GM18907 (cell line): ENCODE measurements around the gene EXOSC10.

ENCODE experiments used
- ATAC-seq: cut with Tn5 transposase; IDR thresholded peaks from one replicate; pipeline ENCODE4 v1.9.1; 2021; ENCODE audit warnings: mild to moderate bottlenecking, moderate library complexity; ENCODE audit not compliant: unreplicated experiment

Gene EXOSC10

DNA sequence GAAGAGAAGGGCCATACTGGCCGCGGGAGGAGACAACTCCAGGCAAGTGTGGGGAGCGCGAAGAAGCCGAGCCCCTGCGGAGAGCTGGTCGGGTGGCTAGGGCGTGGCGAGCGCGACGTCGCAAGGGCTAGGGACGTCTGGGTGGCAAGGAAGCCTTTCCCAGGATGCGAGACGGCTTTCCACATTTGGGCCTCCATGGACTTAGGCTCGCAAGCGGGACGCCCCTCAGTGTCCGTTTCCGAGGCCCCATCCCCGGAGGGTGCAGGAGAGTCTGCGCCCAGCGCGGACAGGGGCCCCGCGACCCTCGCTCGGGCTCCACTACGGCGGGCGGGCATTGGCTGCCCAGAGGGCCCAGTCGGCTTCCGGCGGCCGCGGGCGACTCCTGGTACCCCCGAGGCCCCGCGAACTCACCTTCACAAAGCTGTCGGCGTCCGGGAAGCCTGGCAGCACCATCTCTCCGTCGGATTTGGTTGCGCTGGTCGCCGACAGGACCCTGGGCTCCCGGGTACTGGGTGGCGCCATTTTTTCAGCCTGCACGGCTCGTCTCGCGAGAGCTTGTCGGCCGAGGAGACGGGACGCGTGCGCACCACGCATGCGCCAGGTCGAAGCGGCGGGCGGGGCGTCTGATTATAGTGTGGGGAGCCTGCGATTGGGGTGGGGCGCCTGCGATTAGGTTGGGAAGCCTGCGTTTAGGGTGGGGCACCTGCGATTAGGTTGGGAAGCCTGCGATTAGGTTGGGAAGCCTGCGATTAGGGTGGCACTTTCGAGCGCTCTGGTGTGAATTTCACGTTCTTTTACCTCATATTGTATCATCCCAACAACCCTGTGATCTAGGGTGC lies at the start of gene EXOSC10:
Gene EXOSC10, minus strand, starts transcription at position 560 of the 839 bp plus-strand sequence. Its CDS starts 38 bp downstream, at position 522.
- peak; percentile 92 for ATAC-seq

DNA sequence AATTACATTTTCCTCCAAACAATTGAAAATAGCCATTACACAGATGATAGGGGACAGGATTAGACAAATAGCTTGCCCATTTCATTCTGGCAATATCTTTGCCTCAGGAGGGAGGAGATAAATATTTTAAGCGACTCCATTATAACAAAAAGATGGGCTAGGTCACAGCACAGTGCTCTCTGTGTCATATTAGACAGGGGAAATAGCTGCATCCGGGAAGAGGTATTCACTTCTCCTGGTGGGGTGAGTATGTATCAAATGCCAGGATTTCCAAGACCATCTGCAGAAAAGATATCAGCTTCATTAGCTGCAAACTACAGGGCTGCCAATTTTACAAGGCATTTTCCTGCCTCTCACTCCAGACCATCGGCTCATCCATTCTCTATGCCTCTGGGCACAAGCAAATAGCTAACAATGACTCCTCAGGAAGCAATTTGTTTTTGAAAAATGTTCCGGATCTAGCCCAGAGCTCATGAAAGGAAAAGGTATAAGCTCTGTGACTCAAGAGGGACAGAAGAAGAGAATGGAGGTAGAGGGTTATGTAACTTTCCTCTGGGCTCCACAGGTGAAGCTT lies 47.6 kb upstream of the EXOSC10 start:
- ATAC-seq, result no peak

DNA sequence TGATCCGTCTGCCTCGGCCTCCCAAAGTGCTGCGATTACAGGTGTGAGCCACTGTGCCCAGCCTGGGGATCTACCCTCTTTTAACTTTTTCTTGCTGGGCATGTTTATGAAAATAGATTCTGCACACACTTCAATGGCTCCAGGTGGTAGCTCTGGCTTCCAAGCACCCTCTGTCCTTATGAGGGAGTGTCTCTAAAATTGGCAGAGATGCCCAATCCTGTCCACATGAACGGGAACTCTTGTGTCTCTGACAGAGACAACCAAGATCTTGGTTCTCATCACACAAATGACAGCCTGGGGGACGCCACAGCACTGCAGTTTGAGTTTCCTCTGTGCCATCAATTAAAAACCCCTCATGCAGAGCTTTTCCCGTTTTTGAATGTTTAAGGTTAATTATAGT lies 46.1 kb upstream of the EXOSC10 start:
- ATAC-seq, result no peak

DNA sequence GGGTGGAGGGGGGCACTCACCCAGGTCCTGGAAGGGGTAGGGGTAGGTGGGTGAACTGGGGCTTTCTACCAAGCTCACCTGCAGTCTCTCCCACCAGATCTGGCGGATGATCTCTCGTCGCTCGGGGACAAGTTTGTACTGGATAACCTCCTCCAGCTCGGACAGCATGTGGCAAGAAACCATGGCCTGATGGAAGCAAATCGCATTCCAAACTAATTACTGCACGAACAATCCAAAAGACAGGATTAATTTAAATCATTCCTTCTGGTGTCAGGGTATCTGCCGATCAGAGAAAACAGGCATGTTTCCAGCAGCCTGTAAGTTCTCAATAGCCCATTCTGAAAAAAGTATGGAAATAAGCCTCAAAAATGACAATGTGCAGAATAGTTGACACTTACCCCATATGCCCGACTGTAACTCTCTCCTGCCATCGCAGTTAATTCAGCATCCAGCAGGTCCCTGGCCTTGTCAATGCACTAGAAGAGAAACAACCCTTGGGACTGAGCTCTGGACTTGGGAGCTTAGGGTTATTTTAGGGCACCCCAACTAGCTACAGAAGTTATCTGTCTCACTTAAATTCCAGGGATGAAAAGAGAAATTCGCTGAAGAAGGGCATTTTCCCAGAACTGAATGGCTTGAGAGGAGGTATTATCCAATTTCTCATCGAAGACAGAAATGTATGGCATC lies 45.0 kb upstream of the EXOSC10 start:
- ATAC-seq, result no peak

DNA sequence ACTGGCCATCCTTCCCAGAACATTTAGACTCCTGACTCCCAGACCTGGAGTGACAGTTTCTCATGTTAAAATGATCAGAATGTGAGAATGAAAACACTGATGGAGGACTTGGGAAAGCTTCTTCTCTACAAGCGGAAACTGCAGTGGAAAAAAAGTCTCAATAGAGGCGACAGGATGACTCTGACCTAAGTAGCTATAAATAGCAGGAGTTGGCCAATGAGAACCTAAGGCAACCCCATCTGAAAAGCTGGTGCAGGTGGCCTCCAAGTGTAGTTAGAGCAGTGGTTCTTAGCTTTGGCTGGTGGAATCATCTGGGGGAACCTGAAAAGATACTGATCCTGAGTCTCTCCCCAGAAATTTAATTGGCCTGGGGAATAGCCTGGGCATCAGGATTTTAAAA lies 44.2 kb upstream of the EXOSC10 start:
- no peak for ATAC-seq

DNA sequence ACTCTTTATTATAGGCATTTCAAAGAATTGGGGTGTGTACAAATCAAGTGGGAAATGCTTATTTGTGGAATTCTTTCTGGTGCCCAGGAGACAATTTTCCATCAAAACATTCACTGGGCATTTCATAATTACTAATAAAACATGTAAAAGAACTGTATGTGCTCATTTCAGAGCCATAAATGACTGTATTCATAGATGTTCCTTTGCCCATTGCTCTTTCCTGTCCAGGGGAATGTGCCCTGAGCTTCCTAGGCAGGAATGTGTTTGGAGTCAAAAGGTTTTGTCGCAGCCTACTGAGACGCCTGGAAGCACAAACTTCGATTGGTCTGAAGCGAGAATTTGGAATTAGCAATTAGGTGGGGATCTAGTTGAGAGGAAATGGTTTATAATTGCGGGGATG lies 43.7 kb upstream of the EXOSC10 start:
- no peak for ATAC-seq

DNA sequence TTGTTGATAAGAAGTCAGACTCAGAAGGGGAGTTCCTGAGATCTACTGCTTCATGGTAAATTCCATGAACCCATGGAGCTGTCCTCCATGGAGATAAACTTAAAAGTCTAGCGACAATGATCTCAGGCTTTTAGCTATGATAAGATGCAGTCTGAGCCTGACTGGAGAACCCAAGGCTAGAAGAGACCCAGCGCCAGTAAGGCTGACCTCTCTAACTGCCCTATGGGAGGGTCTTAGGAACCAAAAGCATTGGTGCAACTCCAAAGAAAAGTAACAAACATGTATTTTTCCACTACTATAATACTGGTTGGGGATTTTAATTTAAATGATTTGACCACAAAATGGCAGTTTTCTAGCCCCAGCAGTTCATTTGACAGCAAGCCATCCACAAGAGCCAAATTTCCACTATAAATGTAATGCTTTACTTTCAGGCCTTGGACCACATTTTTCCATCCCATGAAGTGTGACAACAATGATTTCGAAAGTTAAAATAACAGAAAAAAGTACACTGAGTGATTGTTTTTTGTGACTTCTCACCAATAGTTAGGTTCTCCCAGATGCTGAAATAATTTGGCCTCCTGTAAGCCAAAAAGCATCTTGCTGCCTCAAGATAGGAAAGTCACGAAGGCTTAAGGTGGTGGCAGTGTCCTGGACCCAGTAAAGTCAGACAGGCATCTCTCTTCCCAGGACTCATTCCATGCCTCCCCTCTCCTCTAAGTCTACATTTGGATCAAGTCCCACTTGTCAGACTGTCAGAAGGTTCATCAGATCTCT lies 43.1 kb upstream of the EXOSC10 start:
- no peak for ATAC-seq

DNA sequence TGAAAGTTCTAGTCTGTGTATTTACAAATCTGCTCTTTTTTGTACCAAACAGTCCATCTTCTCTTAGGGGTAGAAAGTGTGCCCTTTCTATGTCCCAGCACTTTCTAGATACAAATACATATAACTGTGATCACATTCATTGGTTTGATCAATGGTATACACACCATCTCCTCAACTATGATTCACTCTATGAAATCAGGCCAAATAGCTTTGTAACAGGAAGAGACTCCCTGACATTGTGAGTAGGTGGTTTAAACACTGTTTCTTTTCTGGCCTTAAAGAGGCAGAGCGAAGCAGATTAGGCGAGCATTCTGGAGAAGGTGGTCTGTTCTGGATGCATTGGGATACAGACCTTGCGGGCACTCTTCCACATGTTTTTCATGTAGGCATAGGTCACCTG lies 39.3 kb upstream of the EXOSC10 start:
- ATAC-seq, result no peak

DNA sequence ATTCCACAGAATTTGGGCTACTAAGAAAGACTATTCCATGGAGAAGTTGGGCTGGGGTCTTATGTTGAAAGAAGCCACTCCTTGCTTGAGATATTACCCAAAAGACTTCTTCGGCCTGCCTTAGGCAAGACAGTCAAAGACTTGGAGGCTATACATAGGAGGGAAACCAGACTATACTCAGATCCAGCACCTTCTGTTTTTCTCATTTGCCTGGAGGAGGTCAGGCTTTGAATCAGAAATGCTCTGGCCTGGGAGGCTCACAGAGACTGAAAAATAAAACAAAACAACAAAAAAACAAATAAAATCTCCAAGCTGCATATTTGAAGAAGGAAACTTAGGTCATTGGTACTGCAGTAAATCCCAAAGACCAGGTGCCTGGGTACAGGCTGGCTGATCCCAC lies 38.4 kb upstream of the EXOSC10 start:
- no peak for ATAC-seq

DNA sequence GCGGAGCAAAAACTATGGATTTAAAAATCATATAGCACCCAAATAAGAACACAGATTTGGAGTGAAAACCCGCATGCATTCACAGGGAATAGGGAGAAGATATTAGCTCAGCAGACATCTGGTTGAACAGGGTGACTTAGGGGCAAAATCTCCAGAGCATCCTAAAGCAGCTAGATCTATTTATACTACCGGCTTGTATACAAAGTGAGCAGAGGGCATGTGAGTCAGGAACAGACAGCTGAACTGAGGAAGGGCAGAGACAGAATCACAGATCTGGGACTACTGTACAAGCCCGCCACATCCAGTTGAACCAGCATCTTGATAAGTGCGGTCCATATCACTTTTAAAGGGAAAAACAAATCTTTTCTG lies 35.2 kb upstream of the EXOSC10 start:
- ATAC-seq, result no peak

DNA sequence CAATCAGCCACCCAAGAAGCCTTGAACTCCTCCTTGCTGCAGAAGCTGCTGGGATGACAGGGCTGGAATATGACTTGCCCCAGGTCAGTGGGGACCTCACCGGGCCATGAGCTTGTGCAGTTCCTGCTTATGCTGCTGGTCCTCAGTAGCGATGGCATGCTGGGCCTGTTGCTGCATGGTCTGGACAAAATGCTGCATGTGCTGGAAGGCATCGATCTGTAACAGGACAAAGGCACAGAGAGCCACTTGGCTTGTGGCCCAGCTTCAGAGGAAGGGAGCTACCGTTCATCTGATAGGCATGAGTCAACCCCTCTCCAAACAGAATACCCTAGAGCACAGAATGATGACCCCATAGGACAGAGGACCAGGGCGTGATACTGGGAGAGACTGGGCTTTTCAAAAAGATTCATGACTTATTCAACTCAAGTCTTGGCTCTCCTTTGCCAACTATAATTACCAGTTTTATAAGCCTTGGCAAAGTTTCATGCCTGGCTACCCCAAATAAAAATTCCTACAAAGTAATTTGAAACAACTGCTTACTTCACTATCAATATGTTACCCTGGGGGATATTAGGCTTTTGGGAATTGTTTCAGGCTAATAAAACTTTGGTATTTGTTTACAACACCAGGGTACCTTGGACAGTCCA lies 34.7 kb upstream of the EXOSC10 start:
- ATAC-seq, result no peak

DNA sequence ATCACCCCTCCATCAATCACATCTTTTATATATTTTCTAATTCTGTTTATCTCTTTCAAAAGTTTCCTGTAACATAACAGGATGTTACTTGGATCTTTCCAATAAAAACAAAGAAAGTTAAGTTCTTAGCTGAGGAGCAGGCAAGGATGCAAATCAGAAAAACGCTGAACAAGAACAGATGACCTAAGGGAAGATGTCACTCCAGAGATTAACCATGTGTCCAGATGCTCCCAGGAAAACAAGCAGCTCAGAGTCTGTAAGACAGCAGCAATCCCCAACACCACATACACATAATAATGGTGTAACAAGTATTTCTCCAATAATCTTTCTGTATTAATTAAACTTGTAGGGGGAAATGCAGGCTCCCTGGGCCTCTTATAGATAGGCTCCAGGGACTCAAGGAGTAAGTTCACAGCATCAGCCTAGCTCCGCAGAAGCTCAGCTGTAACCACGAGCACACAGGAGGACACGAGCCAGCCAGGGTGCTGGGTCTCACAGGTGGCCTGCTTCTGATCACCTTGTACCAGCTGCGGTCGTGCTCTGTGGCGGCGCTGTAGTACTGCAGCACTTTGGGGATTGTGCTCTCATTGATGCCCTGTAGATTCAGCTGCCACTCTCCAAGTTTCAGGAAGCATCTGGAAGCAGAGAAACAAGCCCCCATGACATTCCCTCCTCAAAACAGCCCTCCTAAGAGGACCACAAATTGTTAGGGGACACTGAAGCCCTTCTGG lies 33.1 kb upstream of the EXOSC10 start:
- ATAC-seq, result no peak

DNA sequence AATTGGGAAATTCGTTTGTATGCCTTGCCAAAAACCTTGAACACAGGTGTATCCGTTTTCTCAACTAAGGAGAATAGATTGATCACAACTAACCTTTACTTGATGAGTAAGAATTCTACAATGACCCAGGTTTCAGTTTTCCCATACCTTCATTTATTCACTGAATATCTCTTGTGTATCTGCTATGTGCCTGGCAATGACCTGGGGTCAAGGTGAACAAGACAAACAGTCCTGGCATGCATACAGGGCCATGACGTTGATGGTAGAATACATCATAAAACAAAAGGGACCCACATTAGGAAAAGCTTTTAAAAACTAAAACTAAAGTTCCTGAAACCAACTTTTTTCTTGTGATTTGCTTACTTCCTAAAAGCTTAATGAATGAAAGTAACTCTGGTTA lies 32.1 kb upstream of the EXOSC10 start:
- no peak for ATAC-seq

DNA sequence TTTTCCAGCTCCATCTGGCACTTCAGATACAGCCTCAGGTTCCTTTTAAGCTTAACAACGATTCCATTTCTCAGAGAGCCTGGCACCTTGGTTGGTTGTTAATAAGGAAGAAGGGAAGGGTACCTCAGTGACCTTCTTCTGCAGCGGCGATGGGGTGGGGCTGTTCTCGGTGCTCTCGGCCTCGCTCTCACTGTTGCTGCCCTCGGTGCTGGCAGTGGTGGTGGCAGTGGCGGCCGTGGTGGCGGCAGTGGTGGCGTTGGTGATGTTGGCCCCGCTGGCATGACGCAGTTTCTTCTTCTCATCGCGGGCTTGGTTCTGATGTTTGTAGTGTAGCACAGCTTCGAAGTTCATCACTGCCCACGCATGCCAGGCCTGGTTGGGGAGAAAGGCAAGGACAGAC lies 30.7 kb upstream of the EXOSC10 start:
- no peak for ATAC-seq

DNA sequence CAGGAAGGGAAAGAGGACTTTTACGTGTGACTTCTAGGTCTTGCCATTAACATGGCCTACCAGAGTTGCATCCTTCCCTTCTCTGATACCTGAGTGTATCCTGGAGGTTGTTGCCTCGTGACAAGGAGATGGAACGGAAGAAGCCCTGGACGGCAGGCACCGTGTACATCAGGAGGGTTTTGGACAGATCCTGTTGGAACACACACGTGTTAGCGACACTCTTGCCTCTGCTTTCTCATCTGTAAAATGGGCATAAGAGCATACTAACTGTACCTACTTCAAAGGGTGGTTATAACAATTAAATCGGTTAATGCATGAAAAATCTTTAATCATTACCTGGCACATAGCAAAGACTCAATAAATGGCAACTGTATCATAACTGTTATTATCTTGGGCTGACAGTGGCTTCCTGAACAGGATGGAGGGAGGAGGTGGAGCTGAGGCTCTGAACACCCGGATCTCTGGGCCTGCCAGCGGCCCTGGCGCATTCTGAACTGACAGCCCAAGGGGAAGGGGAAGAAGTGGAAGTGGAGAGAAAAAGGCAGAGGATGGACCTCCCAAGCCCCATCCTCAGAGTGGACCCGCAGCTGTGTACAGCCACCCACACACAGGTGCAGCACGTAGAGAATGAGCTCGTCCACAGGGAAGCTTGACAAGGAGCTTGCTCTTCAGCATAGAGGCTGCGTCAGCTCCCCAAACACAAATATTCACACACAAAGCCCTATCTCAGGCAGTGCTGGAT lies 30.2 kb upstream of the EXOSC10 start:
- no peak for ATAC-seq

DNA sequence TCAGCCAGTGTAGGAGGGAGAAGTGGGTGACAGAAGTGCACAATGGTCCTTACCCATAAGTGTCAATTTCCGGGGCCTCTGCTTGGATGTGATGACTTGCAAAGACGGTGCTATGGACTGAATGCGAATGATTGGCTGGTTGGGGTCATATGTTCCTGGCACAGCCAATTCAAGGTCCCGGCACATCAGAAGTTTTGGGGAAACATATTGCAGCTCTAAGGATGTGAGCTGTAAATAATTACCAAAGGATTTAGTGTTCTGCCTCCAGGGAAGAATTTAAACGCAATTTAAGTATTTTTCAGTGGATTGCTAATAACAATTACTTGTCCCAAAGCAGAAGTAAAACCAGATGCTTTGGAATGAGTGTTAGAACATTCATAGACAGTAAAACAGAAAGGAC lies 26.9 kb upstream of the EXOSC10 start:
- ATAC-seq, result no peak

DNA sequence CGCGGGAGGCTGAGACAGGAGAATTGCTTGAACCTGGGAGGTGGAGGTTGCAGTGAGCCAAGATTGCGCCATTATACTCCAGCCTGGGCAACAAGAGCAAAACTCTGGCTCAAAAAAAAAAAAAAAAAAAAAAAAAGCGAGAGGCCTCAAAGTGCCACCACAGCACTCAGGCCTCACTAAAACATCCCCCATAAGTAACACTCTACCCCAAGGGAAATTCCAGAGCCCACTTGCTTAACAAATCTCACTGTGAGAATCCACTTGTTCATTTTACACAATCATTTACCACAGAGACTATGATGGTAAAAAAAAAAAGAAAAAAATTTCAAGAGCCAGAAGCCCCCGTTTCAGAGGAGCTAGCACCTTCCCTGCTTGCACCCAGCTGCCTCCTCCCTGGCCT lies 26.3 kb upstream of the EXOSC10 start:
- ATAC-seq, result no peak

DNA sequence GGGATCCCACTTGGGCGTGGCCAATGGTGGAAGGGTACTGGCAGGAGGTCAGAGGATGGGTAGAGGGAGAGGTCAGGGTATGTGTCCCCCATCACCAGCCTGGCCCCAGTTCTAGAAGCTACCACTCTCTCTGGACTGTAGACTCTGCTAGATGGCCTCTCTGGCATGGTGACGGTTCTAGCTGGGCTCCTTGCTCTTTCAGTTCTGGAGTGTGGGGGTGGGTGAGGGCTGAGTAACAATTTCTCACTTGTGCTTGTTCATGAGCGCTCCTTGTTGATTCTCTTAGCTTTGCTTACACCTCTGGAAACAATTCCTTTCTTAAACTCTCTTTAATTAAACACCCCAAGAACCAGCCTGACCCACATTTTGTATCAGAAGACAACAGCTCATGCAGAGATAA lies 25.3 kb upstream of the EXOSC10 start:
- ATAC-seq, result no peak

DNA sequence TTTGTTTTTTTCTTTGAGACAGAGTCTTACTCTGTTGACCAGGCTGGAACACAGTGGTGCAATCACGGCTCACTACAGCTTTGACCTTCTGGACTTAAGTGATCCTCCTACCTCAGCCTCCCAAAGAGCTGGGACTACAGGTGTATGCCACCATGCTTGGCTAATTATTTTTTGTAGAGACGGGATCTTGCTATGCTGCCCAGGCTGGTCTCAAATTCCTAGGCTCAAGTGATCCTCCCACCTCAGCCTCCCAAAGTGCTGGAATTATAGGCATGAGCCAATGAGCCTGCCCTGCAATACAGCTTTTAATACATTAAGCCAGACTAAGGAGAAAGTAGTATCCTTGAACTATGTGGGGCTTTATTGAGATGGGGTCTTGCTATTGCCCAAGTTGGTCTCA lies 16.6 kb upstream of the EXOSC10 start:
- no peak for ATAC-seq

DNA sequence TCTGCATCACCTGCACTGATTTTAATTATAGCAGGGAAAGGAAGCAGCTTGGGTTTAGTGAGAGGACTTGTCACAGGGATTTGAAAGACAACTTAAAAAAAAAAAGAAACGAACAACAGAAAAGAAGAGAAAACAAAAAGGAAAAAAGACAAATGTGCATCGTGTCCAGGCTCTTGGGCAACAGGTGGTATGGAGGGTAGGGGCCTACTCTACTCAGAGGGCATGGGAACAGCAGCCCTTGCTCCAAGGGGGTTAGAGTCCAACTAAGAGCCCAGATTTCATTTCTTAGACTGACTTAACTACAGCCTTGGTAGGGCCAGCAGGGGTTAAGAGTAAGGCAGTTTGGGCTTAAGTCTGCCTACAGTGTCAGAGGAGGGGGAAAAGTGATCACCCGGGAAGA lies 15.3 kb upstream of the EXOSC10 start:
- ATAC-seq, result no peak
